ENCODE results near the gene CHRNA9.
"Not testable (repeated sequence)": the region's sequence is repeated elsewhere in the genome, so short reads cannot be mapped to it uniquely, and the experiment has no call there.

The CHRNA9 gene

GRCh38 chr4:40334591-40335524 is at the start of gene CHRNA9:
CHRNA9 (plus strand) TSS chr4:40335333; CDS start chr4:40335468, 135 bp downstream.
- no peak for DNase-seq

GRCh38 chr4:40285692-40286091 is 49.4 kb upstream of the CHRNA9 start:
- no peak for DNase-seq

- DNase-seq, result no peak
These were observed 46.6 kb upstream of the CHRNA9 start for GRCh38 chr4:40288566-40288965.

GRCh38 chr4:40289366-40290188 is 45.6 kb upstream of the CHRNA9 start:
- no peak for DNase-seq

- not testable (repeated sequence) for DNase-seq
These were observed 44.4 kb upstream of the CHRNA9 start for GRCh38 chr4:40290611-40291186.

- no peak for DNase-seq
These were observed 42.8 kb upstream of the CHRNA9 start for GRCh38 chr4:40292313-40292759.

- DNase-seq, result no peak
These were observed 40.8 kb upstream of the CHRNA9 start for GRCh38 chr4:40294339-40294738.

- DNase-seq, result not testable (repeated sequence)
These were observed 40.1 kb upstream of the CHRNA9 start for GRCh38 chr4:40295030-40295429.

- DNase-seq, result no peak
These were observed 39.6 kb upstream of the CHRNA9 start for GRCh38 chr4:40295572-40295971.

- DNase-seq, result no peak
These were observed 36.0 kb upstream of the CHRNA9 start for GRCh38 chr4:40299126-40299525.

GRCh38 chr4:40299811-40300292 is 35.3 kb upstream of the CHRNA9 start:
- no peak for DNase-seq

GRCh38 chr4:40300371-40301162 is 34.6 kb upstream of the CHRNA9 start:
- no peak for DNase-seq

- no peak for DNase-seq
These were observed 33.5 kb upstream of the CHRNA9 start for GRCh38 chr4:40301603-40302002.

GRCh38 chr4:40303751-40304150 is 31.4 kb upstream of the CHRNA9 start:
- no peak for DNase-seq

- no peak for DNase-seq
These were observed 29.6 kb upstream of the CHRNA9 start for GRCh38 chr4:40305328-40306170.

- DNase-seq, result no peak
These were observed 28.9 kb upstream of the CHRNA9 start for GRCh38 chr4:40306226-40306625.

GRCh38 chr4:40306976-40307375 is 28.2 kb upstream of the CHRNA9 start:
- no peak for DNase-seq

- DNase-seq, result no peak
These were observed 27.3 kb upstream of the CHRNA9 start for GRCh38 chr4:40307627-40308497.

- no peak for DNase-seq
These were observed 26.5 kb upstream of the CHRNA9 start for GRCh38 chr4:40308528-40309122.

GRCh38 chr4:40309250-40309774 is 25.8 kb upstream of the CHRNA9 start:
- no peak for DNase-seq

Measured in NCI-H774 (cell line).